Astrocyte (in vitro differentiated cells and primary cell): Measurements from ENCODE around the gene RUNX1.

ENCODE experiments used
- CTCF ChIP-seq: IDR thresholded peaks from 2 replicates; pipeline ENCODE4 v1.5.1; 2011; ENCODE audit warnings: low read depth, mild to moderate bottlenecking, inconsistent platforms, low read length, moderate library complexity; ENCODE audit not compliant: insufficient read depth
- EZH2 ChIP-seq: IDR thresholded peaks from 2 replicates; pipeline ENCODE4 v1.6.1; 2012; ENCODE audit warnings: mild to moderate bottlenecking, low read length, inconsistent platforms; ENCODE audit not compliant: insufficient read depth

DNA sequence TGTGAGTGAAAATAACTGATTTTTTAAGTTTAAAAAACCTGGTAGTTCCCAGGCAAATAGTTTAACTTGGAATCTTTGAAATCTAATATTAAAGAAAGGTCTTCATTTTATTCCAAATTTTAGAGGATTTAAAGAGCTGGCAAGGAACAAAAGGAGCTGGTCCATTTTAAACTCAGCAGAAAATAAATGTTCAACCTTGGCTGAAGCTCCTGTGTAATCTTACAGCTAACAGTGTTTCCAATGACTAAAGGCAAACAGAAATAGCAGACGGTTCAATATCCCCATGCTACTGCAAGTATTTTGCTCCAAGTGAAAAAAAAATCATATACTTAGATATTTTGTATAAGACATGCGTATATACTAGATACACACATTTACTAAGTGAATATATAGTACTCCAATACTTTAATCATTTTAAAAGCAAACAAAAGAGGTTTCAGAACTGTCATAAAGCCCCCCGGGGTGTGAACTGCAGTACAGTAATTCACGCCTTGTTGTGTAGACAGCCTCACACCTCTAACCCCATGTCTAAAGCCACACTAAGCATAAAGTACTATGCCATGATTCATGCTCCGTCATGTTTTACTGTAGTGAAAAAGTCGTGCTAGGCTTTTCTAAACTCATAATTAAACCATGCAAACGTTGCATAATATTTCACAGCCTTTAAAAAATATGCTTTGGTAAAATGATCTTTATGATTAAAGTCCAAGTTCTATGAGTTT is 248.1 kb downstream of the RUNX1 start:
- no peak for TF ChIP-seq CTCF
- TF ChIP-seq EZH2, result no peak
